ENCODE data around the gene MYO5A.

The MYO5A gene

DNA sequence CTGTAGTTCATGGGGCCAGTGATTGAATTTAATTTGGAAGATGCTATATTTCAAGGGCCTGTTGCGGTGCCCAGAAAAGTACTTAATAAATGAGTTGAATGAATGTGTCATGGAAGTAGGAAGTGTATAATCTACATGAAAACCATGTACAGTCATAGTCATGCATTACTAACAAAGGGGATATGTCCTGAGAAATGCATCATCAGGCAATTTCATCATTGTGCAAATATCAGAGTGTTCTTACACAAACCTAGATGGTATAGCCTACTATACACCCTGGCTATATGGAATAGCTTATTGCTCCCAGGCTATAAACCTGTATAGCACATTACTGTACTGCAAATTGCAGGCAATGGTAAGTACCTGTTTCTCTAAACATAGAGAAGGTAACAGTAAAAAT lies 222.4 kb downstream of the MYO5A start:
- TF ChIP-seq, protein P1, sequence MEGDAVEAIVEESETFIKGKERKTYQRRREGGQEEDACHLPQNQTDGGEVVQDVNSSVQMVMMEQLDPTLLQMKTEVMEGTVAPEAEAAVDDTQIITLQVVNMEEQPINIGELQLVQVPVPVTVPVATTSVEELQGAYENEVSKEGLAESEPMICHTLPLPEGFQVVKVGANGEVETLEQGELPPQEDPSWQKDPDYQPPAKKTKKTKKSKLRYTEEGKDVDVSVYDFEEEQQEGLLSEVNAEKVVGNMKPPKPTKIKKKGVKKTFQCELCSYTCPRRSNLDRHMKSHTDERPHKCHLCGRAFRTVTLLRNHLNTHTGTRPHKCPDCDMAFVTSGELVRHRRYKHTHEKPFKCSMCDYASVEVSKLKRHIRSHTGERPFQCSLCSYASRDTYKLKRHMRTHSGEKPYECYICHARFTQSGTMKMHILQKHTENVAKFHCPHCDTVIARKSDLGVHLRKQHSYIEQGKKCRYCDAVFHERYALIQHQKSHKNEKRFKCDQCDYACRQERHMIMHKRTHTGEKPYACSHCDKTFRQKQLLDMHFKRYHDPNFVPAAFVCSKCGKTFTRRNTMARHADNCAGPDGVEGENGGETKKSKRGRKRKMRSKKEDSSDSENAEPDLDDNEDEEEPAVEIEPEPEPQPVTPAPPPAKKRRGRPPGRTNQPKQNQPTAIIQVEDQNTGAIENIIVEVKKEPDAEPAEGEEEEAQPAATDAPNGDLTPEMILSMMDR (IDR thresholded peaks at IDR 0.05; ENCODE audit: control insufficient read depth, insufficient read depth, low read depth, low read length, missing control alignments): no peak

DNA sequence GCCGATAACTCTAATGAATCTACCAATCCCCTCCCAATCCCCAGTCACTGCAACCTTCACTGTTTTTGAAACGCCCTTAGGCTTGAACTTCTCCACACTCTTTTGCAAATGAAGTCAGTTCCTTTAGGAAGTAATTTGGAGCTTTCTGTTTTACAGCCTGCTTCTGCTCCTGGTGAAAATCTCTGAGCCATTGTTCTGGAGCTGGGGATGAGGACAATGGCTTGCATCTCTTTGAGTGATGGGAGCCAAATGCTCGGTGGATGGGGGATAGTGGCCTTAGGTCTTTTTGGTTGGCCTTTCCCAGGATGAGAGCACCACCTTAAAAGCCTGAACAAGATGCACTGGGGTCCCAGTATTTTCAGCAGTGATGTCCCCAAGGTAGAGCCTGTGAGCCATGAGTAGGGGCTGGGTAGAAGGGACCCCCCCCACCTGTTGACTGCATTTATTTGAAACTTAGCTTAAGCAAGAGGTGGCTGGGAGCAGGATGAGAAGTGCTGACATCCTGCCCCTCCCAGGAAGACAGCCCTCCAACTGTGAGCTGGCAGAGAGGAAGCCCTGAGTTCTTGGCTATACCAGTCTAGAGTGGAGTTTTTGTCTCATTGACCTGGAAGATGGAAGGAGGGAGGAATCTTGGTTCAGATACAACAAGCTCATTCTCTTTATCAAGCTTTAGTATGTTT lies 225.4 kb downstream of the MYO5A start:
- TF ChIP-seq, protein P1 (IDR thresholded peaks at IDR 0.05; ENCODE audit: control insufficient read depth, insufficient read depth, low read depth, low read length, missing control alignments): no peak
- H3K4me3 ChIP-seq (ENCODE audit: control insufficient read depth, low read depth, low read length): no peak overlapping the region
- DNase-seq (ENCODE audit: low read depth): no peak

More for the DNA sequence above, 222.4 kb downstream of the MYO5A start:
- no peak overlapping the region for H3K4me3 ChIP-seq (ENCODE audit: control insufficient read depth, low read depth, low read length)
- DNase-seq (ENCODE audit: low read depth): peak; percentile 8

- H3K4me3 ChIP-seq (ENCODE audit: control insufficient read depth, low read depth, low read length): no peak overlapping the region
- TF ChIP-seq, protein P1 (IDR thresholded peaks at IDR 0.05; ENCODE audit: control insufficient read depth, insufficient read depth, low read depth, low read length, missing control alignments): no peak
- no peak for DNase-seq (ENCODE audit: low read depth)
Measured at GRCh38 chr15:52301265-52301847, 227.3 kb downstream of the MYO5A start.

DNA sequence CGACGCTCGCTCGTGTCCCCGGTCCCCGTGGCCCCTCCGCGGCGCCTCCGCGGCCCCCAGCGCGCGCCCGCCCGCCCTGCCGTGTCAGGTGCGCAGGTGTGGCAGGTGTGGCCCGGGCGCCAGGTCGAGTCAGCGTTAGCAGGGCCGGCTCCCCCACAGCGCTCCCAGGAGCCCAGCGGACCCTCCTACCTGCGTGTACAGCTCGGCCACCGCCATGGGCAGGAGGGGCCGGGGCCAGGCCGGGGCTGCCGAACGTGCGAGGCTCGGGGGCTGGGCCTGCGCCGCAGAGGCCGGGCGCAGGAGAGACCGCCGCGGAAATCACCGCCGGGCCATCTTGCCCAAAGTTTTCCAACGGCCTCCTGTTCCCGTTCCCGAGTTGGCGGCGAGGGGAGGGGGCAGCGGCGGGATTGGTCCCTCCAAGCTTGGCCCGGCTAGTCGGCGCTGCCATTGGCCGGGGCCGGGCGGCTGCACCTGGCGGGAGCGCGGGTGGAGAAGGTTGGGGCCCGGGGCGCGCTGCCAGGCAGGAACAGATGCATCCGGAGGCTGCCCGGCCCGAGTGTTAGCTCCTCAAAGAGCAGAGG lies 233.2 kb downstream of the MYO5A start, which contains the start of gene MYO5C:
TSS of gene MYO5C (minus strand) at position 384 of the 581 bp plus-strand sequence. CDS start at position 216, 168 bp downstream.
- no peak for DNase-seq (ENCODE audit: low read depth)
- H3K4me3 ChIP-seq (ENCODE audit: control insufficient read depth, low read depth, low read length): peak within 1 kb of the TSS; percentile 25

GRCh38 chr15:52294881-52295420 lies 233.7 kb downstream of the MYO5A start:
- TF ChIP-seq, protein P1 (IDR thresholded peaks at IDR 0.05; ENCODE audit: control insufficient read depth, insufficient read depth, low read depth, low read length, missing control alignments): no peak
- H3K4me3 ChIP-seq (ENCODE audit: control insufficient read depth, low read depth, low read length): no peak overlapping the region
- DNase-seq (ENCODE audit: low read depth): no peak

More for the DNA sequence above, 233.2 kb downstream of the MYO5A start, which contains the start of gene MYO5C:
- TF ChIP-seq, protein P1 (IDR thresholded peaks at IDR 0.05; ENCODE audit: control insufficient read depth, insufficient read depth, low read depth, low read length, missing control alignments): no peak

DNA sequence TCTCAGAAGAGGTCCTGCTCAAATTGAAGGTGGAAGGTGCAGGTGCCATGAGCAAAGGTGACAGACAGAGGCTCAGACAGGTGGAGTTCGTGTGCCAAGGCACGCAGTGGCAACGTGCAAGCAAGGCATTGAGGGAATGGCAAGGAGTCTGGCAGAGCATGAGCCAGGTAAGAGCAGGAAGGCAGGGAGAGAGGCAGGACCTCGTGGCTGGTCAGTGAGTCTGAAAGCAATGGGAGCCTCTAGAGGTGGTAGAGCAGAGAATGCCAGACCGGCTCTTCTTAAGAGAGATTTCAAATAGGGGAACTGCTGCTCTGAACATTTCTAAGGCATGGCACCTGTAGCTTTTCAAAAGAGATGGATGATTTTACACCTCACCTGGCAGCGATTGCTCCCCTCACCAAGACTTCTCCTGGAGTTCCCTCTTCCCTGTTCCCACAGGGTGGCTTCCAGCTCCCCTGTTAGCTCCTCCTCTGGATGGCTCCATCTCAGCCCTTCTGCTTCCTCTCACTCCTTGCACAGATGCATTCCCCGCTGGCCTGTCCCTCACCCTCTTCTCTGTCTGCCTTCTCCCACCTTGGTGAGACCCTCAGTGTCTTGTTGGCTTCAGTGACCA lies 235.8 kb downstream of the MYO5A start:
- TF ChIP-seq, protein P1 (IDR thresholded peaks at IDR 0.05; ENCODE audit: control insufficient read depth, insufficient read depth, low read depth, low read length, missing control alignments): no peak
- no peak overlapping the region for H3K4me3 ChIP-seq (ENCODE audit: control insufficient read depth, low read depth, low read length)
- no peak for DNase-seq (ENCODE audit: low read depth)
